GM21381 (cell line): ENCODE data around the gene ERBB2.
"Not testable (repeated sequence)": the region's sequence is repeated elsewhere in the genome, so short reads cannot be mapped to it uniquely, and the experiment has no call there.

Experiments used
- ATAC-seq: cut with Tn5 transposase; IDR thresholded peaks from one replicate; pipeline ENCODE4 v1.9.1; 2021; ENCODE audit warnings: mild to moderate bottlenecking, moderate library complexity; ENCODE audit not compliant: unreplicated experiment

Gene ERBB2

GRCh38 chr17:39722104-39722503 is 22.2 kb downstream of the ERBB2 start:
- no peak for ATAC-seq

DNA sequence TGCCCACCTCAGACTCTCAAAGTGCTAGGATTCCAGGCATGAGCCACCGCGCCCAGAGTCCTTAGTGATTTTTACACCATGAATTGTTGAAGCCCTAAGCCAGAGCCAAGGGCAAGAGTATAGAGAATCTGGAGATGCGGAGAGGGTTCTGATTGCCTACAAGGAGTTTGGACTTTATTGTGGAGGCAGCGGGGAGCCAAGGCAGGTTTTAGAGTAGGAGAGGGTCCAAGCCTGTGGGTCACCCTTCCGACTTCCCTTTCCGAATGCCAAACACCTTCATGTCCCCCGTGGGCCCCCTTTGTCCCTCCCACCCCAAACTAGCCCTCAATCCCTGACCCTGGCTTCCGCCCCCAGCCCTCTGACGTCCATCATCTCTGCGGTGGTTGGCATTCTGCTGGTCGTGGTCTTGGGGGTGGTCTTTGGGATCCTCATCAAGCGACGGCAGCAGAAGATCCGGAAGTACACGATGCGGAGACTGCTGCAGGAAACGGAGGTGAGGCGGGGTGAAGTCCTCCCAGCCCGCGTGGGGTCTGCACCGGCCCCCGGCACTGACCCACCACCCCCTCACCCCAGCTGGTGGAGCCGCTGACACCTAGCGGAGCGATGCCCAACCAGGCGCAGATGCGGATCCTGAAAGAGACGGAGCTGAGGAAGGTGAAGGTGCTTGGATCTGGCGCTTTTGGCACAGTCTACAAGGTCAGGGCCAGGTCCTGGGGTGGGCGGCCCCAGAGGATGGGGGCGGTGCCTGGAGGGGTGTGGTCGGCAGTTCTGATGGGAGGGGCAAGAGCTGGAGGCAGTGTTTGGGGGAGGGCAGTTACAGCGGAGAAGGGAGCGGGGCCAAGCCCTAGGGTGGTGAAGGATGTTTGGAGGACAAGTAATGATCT is 23.3 kb downstream of the ERBB2 start:
- ATAC-seq, result no peak

DNA sequence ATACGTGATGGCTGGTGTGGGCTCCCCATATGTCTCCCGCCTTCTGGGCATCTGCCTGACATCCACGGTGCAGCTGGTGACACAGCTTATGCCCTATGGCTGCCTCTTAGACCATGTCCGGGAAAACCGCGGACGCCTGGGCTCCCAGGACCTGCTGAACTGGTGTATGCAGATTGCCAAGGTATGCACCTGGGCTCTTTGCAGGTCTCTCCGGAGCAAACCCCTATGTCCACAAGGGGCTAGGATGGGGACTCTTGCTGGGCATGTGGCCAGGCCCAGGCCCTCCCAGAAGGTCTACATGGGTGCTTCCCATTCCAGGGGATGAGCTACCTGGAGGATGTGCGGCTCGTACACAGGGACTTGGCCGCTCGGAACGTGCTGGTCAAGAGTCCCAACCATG is 24.9 kb downstream of the ERBB2 start:
- no peak for ATAC-seq

- not testable (repeated sequence) for ATAC-seq
Measured at GRCh38 chr17:39725923-39726322, 26.1 kb downstream of the ERBB2 start.

DNA sequence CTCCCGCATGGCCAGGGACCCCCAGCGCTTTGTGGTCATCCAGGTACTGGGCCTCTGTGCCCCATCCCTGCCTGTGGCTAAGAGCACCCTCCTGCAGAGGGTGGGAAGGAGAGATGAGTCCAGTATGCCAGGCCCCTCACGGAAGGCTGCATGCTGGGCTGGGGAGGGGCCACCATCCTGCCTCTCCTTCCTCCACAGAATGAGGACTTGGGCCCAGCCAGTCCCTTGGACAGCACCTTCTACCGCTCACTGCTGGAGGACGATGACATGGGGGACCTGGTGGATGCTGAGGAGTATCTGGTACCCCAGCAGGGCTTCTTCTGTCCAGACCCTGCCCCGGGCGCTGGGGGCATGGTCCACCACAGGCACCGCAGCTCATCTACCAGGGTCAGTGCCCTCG is 26.8 kb downstream of the ERBB2 start:
- no peak for ATAC-seq

DNA sequence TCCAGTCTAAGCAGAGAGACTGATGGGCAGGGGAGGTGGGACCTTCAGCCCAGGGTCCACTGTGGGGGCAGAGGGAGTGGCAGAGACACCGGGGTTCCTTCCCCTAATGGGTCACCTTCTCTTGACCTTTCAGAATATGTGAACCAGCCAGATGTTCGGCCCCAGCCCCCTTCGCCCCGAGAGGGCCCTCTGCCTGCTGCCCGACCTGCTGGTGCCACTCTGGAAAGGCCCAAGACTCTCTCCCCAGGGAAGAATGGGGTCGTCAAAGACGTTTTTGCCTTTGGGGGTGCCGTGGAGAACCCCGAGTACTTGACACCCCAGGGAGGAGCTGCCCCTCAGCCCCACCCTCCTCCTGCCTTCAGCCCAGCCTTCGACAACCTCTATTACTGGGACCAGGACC is 27.7 kb downstream of the ERBB2 start:
- ATAC-seq, result no peak

GRCh38 chr17:39729280-39729851 is 29.5 kb downstream of the ERBB2 start:
- ATAC-seq, result no peak

- ATAC-seq, result peak; percentile 83
Measured at GRCh38 chr17:39730095-39730921, 30.4 kb downstream of the ERBB2 start, which contains the start of gene MIEN1. TSS of gene MIEN1 (minus strand) at chr17:39730532. CDS start at chr17:39730495, 37 bp downstream.

- no peak for ATAC-seq
Measured at GRCh38 chr17:39732586-39732985, 32.7 kb downstream of the ERBB2 start.

DNA sequence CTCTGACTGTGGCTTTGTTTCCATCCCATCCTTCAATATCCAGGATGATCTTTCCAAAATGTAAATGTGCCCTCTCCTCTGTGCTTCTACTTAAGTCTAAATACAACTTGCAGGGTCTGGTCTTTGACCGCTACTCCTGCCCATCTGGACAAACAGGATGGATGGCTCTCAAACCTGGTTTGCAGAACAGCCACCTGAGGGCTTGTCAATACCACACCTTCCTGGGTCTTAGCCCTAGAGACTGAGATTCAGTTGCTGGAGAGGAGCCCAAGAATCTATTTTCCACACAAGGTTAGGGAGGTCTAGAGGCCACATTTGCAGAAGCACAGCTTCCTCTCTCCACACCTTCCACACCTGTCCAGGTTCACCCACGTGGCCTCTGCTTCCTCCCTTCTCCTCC is 36.0 kb downstream of the ERBB2 start:
- no peak for ATAC-seq

- ATAC-seq, result no peak
Measured at GRCh38 chr17:39736319-39737165, 36.7 kb downstream of the ERBB2 start.

DNA sequence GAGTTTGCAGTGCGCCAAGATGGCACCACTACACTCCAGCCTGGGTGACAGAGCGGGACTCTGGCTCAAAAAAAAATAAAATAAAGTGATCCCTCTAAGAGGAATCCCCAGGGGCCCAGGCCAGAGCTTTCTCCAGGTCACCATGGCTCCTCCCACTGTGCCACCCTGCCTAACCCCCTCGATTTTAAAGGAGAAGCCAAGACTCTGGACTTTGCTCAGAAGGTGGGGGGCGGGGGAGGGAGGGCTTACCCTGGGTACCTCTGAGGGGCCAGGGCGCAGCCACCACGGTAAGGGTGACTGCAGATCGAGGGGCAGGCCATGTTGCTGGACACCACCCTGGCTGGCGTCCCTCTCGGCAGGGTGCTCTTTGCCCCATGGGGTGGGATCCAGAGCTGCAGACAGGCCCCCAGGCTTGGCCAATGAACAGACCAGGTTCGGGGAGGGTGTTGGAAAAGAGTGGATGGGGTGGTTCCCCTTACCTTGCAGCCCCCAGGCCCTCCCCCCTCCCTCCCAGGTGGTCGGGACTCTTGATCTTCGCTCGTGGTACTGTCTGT is 37.4 kb downstream of the ERBB2 start:
- no peak for ATAC-seq

DNA sequence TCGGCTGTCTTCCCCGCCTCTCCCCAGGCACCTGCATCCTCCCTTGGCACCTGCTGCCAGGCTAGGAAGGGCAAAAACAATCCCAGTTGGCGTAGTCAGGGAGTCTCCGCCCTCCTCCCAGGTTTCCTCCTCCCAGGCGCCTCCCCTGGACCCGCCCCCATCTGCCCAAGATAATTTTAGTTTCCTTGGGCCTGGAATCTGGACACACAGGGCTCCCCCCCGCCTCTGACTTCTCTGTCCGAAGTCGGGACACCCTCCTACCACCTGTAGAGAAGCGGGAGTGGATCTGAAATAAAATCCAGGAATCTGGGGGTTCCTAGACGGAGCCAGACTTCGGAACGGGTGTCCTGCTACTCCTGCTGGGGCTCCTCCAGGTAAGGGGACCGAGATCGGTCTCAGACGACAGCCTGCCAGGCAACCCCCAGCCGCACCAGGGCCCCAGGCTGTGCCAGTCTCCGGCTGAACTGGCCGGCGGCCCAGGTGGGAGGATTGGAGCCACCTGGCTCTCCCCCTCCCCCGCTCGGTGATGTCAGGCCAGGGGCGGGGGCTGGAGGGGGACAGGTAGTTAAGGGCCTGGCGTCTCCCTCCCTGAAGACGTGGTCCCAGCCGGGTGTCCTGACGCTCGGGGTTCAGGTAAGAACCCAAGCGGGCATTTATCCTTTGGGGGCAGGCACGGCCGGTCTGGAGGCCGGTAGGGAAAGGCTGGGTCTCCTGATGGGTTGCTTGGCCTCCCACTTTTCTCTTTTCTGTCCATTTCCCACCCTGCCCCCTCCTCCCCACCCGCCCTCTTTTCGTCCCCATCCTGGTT is 38.1 kb downstream of the ERBB2 start, which contains the start of gene GRB7:
Gene GRB7 (plus strand): TSS at position 179 of the 808 bp plus-strand sequence. CDS start 4,364 bp downstream, outside the sequence.
- no peak for ATAC-seq

DNA sequence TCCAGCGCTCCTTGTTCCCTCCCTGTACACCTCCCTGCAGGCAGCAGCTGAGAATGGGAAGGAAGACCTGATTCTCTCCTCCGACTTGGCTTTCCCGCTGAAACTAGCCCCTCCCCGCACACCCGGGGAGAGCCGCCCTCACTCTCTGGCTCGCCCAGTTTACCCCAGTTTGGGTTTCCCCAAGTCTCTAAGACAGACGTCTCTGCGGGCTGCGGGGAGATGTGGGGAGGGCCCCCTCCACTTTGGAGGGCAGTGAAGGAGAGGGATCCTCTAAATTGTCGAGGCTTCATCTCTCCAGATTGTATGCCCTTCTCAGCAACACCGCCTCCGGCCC is 38.7 kb downstream of the ERBB2 start:
- ATAC-seq, result no peak

DNA sequence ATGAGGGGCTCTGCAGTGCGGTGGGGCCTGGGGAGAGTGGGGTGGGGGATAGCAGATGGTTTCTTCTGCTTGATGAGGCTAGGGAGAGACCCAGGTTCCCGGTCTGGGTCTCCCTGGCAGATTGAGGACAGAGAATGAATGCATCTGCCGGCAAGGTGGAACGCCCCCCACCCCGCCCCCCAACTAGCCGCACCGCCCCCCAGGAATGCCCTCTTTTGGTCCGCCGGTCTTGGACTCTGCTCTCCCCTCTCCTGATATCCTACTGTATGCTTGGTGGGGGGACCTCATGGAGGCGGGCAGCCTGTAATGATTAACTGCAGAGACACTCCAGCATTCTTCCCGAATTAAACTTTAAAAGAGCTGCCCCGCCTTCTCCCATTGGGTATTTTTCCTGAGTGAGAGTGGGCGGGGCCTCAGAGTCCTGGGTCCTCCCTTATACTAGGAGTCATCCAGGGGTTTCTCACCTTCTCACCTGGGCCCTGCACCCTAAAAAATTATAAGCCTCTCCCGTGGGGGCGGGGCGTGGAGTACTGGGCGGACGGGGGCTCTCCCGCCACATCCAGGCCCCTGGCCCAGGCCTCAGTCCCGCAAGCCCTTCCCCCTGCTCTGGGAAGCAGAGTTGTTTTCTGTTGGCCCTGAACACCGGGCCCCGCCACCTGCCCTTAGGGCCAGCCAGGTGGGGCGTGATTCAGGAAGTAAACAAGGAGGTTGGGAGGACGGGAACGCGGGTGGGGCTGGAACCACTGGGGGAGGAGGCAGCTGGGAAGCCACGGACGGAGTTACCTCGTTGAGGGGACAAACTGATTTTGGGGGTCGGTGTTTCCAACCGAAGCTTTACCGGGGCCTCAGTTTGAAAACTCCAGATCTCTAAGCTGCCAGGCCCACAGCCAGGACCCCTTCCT is 39.4 kb downstream of the ERBB2 start:
- ATAC-seq, result no peak

GRCh38 chr17:39739885-39740356 is 40.1 kb downstream of the ERBB2 start:
- ATAC-seq, result no peak

DNA sequence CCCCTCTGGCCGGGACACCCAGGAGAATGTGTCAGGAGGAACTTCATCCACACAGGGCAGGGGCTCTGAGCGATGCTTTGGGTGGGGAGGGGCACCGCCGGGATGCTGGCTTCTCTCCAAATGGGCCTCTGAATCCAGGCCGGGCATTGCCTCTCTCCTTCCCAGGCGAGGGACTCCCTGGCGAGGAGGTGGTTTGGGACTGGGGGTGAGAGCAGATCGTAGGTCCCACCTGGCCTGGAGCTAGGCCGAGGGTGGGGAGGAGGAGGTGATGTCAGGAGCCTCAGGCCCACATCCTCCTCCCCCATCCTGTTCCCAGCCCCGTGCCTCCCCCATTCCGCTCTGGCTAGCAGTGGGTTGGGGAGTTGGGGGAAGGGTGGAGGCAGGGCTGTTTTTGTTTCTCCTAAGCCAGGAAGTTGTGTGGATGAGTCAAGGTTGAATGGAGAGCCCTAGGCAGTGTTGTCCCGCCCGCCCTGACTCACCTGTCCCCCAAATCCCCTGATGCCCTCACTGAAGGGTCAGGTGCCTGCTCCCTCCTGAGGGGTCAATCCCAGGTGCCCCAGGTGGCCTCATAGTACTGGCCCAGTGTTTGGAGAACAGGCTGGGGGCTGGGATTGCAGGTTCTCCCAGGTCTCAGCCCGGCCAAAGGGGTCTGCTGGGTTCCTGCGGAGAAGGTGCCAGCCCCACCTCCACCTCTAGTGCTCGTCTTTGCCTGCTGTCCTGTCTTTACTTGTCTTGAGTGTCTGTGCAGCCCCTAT is 40.7 kb downstream of the ERBB2 start:
- no peak for ATAC-seq
